IPS DF 4.7 (cell line): ENCODE measurements around the gene ZNF273.
"Not testable (repeated sequence)": the region's sequence is repeated elsewhere in the genome, so short reads cannot be mapped to it uniquely, and the experiment has no call there.

ENCODE experiments used
- DNase-seq: peaks from one replicate; pipeline ENCODE4 v3.0.0-alpha.2; 2013; ENCODE audit warnings: low spot score; ENCODE audit errors: extremely low read depth

ZNF273 gene

DNA sequence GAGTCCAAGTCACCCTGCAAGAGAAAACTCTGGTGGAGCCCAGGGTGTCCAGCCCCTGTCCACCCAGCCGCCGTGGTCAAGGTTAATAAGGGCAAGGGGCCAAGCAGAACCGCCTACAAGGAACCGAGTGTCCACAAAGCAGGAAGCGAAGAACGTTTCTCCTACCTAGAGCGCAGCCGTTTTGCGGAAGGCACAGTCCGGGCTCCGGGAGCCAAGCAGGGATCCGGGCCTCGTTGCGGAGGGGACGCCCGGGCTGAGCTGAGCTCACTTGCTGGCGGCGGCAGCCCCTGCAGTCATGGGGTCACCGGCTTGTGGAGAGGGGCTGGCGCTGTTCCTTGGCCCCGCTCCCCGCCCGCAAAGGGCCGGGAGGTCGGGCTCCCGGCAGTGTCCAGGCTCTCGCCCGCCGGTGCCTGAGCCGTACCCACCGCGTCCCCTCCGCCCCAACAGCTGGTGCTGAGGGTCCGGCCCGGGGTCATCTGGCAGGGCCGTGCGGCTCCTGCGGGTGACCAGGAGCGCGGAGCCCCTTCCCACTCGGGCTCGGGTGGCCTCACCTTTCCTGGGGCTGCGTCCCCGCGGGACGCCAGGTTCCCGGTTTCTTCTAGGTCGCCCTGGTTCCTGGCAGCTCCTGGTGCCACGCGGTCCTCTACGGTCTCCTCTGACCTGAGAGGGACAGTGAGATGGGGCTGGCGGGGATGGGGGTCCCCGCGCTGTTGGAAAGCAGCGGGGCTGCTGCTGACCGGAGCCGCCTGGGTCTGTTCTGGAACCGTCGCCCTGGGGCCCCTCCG lies 14.0 kb upstream of the ZNF273 start:
- no peak for DNase-seq

DNA sequence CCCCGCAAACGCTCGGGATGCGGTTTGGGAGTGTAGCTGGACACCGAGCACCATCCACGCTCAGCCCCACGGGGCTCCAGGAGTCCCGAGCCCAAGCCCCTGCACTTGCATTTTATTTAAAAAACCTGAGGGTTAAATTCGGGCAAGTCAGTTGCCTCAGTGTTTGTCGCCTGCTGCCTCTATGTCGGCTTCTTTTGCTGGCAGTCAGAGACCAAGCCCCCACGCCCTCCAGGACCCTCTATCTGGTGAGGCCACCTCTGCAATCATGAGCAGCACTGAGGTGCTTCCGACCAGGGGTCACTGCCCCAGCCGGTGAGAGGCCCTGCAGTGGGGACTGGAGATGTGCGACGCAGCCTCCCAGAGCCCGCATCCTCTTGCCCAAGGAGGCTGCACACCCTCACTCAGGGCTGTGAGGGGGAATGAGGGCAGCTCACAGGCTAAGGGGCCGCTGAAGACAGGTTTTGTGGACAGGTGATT lies 13.3 kb upstream of the ZNF273 start:
- DNase-seq = no peak

DNA sequence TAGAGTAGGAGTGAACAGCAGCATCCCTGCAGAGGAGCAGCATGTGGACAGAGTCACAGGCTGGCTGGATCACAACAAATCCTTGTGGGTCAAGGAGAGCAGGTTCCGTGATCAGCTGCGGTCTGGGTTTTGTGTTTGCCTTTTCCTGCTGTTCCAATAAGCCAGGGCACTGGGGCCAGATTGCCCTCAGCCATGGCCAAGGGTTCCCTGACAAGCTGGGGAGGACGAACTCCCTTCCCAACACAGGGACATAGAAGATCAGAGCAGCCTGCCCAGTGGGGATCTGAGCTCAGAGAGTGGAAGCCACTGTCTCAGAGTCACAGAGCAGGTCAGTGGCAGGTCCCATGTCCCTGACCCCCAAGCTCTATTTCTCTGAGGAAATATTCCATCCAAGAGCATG lies 12.8 kb upstream of the ZNF273 start:
- not testable (repeated sequence) for DNase-seq

DNA sequence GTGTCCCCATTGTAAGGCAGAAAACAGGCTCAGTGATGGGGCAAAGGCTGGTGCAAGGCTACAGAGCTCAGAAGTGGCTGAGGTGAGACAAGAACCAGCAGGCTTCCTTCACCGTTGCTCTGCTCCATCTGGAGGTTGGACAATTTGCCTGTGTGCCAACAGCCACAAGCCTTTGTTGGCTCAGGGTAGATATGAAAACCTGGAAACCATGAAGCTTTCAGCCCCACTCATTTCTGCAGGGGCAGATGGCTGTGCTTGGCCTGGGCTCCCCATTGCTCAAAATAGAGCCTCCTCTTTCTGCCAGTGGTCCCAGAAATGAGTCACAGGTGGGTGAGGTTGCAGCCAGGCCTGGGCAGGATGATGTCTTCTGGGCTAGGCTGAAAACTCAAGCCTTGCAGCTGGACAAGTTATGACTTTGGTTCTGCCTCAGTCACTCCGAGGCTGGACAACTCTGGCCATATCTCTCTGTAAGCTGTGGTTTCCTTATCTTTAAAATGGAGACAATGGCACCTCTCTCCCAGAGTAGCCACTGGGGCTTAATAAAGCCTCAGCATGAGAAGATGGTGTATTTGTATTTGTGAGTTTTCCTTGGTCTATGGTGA lies 12.2 kb upstream of the ZNF273 start:
- no peak for DNase-seq

DNA sequence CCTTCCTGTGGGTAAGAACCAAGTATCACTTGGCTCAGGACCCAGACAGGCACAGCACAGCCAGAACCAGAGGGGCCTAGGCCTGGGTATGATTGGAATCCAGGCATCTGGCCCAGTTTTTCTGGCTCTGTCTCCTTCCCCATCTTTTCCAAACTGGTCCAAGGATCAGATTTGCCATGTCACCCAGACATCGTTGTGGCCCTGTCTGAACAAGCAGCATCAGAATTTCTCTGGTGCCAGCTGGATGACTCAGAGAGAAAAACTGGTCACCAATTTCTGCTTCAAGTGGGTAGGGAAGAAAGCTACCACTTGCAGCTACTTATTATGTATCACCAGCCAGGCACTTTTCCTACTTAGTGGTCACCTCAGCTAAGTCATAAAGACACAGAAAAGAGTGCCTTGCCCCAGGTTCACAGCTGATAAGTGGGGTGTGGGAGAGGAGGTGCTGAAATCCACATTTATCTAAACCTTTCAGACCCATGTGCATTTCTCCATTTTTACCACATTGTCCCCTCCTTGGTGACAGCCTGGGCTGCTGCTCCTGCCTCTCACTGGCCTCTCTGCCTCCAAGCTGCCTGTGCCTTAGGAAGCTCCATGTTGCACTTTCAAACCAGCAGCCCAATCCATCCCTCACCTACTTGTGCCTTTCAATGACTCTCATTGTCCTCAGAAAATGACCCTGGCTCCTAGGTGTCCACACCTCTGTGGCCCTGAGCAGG lies 11.6 kb upstream of the ZNF273 start:
- not testable (repeated sequence) for DNase-seq

DNA sequence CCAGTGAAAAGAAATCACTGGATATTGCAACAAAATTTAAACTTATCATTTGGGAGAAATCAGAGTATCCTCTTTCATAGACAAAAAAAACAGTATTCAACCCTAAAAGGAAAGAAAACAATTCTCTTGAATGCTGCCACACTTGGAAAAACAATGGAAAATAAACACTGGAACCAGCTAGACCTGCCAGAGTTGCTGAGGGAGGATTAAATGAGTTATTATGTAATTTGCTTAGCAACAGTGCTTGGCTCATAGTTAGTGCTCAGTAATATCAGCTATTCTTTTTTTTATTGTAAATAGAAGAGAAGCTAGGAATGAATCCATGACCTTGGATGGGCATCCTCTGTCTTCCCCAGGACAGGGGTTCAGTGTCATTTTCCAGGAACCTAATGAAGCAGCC lies 11.0 kb upstream of the ZNF273 start:
- no peak for DNase-seq

DNA sequence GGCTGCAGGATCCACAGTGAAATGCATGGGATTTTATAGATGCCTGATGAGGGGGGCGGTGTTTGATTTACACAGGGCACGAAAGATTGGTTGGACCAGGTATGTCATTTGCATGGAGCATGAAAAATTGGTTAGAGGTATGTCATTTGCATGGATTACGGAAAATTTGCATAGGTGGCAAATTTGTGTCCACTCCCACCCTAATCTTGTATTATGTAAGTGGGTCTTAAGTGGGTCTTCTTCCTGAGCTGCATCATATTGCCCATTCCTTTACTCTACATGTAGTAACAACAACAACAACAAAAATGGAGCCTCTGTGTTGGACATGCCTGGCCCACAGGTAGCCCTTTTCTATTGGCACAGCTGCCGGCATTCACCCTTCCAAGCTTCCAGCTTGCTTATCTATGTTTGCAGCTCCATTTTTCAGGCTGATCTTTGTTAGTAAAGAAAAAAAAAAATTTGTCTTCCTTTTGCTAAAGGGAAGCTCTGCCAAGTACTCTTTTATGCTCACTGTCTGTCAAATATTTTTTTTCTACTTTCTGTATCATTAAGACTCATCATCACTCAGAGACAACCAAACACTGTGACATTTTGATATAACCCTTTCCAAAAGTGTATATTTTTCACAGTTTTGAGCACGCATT lies 10.3 kb upstream of the ZNF273 start:
- DNase-seq = no peak

DNA sequence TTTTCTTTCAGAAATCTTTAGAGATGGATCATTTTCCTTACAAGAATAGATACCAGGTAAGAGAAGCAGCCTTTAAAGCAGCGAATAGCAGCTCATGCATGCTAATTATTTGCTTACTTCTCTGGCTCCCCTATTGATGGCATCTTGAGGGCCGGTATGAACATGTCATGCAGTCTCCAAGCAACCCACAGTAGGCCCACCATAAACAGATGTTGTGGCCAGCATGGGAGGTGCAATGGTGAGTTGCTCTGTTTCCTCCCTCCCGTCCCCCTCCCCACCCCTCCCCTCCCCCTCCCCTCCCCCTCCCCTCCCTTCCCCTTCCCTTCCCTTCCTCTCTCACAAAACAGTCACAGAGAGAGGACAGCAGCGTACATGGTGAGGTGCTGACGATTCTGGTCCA lies 9.7 kb upstream of the ZNF273 start:
- DNase-seq = no peak

DNA sequence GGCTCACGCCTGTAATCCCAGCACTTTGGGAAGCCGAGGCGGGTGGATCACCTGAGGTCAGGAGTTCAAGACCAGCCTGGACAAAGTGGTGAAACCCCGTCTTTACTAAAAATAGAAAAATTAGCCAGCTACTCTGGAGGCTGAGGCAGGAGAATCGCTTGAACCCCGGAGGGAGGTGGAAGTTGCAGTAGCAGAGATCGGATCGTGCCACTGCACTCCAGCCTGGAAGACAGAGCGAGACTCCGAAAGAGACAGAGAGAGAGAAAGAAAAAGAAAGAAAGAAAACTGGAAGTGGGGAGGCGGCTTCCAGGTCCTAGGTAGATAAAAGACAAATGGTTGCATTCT lies 640 bp upstream of the ZNF273 start:
- not testable (repeated sequence) for DNase-seq

DNA sequence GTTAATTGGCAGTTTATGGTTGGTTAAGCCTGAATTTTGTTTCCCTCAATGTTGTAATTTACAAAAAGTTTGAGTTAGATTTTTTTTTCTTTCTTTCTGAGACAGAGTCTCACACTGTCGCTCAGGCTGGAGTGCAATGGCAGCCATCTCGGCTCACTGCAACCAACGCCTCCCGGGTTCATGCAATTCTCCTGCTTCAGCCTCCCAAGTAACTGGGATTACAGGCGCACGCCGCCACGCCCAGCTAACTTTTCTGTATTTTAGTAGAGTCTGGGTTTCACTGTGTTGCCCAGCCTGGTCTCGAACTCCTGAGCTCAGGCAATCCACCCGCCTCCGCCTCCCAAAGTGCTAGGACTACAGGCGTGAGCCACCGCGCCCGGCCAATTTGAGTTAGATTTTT lies 935 bp downstream of the ZNF273 start:
- DNase-seq = no peak

DNA sequence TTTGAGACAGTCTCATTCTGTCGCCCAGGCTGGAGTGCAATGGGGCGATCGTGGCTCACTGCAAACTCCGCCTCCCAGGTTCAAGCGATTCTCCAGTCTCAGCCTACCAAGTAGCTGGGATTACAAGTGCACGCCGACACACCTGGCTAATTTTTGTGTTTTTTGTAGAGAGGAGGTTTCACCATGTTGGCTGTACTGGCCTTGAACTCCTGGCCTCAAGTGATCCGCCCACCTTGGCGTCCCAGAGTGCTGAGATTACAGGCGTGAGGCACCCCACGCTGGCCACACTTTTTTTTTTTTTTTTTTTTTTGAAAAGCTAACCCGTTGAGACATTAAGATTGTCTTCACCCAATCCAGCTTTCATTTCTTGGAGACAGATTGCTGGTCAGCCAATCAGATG lies 2.1 kb downstream of the ZNF273 start:
- no peak for DNase-seq

DNA sequence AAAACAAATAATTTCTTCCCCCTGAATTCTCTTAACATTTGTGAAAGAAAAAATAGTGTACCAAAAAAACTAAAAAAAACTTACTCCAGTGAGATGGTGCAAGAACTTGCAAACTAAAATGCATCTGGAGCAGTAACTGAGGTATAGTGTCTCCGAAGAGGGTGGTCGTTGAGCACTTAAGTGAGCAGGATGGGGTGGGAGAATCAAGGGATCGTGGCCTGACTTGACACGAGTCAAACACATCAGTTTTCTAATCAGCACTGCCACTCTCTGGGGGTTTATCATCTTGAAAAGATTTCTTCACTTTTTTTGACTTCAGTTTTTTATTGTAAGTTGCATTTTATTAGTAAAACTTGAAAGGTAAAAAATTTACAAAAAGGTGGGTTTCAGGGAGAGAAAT lies 2.5 kb downstream of the ZNF273 start:
- DNase-seq = no peak

DNA sequence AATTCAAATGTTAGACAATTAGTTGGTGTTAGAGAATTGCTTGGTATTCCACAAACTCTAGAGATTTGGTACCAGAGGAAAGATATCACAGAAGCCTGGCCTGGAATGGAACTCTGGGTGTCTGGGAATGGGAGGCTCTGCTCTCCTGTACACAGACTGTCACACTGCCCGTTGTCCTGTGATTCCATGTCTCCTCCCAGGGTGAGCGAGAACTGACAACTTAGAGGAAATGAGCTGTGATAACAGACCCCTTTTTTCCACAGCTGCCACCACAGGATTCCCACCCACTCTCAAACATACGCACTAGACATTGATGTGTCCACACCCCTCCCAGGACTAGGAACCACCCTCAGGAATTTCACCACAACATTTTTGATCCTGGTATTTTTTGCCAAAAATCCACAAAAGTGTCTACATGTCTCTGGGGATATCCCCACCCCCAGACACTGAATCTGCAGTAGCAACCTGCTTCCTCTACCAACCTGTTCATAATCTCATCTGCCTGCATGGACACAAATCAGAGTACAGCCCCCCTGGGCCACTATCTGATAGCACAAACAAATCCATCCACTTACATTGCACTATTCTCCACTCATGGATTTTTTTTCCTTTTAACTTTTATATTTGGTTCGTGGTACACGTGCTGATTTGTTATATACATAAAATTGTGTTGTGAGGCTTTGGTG lies 4.7 kb downstream of the ZNF273 start:
- DNase-seq = no peak

DNA sequence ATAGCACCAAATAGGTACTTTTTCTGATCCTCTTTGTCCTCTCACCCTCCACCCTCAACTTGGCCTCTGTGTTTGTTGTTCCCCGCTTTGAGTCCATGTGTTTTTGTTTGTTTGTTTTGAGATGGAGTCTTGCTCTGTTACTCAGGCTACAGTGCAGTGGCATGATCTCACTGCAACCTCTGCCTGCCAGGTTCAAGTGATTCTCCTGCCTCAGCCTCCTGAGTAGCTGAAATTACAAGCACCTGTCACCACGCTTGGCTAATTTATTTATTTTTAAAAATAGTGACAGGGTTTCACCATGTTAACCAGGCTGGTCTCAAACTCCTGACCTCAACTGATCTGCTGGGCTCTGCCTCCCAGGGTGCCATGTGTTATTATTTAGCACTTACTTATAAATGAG lies 5.3 kb downstream of the ZNF273 start:
- no peak for DNase-seq

DNA sequence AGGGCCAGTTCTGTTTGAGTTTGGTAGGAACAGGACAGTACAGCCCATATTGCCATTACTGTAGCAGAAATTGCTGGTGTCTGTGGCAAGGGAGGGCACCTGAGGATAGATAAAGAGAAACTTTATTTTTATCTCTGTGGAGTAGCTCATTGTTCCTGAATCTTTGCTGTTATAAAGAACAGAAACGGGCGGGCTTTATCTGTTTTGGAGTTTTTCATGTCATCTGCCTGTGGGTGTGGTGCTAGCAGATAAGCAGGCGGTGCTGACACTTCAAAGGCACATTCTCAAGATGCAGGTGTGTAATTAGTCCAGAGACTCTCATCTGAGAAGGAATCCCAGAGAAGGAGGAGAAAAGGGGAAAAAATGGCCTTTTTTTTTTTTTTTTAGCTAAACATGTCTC lies 11.5 kb downstream of the ZNF273 start:
- DNase-seq = no peak

DNA sequence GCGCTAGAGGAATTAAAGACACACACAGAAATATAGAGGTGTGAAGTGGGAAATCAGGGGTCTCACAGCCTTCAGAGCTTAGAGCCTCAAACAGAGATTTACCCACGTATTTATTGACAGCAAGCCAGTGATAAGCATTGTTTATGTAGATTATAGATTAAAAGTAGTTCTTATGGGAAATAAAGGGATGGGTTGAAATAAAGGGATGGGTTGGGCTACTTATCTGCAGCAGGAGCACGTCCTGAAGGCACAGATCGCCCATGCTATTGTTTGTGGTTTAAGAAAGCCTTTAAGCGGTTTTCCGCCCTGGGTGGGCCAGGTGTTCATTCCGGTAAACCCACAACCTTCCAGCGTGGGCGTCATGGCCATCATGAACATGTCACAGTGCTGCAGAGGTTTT lies 12.2 kb downstream of the ZNF273 start:
- not testable (repeated sequence) for DNase-seq

DNA sequence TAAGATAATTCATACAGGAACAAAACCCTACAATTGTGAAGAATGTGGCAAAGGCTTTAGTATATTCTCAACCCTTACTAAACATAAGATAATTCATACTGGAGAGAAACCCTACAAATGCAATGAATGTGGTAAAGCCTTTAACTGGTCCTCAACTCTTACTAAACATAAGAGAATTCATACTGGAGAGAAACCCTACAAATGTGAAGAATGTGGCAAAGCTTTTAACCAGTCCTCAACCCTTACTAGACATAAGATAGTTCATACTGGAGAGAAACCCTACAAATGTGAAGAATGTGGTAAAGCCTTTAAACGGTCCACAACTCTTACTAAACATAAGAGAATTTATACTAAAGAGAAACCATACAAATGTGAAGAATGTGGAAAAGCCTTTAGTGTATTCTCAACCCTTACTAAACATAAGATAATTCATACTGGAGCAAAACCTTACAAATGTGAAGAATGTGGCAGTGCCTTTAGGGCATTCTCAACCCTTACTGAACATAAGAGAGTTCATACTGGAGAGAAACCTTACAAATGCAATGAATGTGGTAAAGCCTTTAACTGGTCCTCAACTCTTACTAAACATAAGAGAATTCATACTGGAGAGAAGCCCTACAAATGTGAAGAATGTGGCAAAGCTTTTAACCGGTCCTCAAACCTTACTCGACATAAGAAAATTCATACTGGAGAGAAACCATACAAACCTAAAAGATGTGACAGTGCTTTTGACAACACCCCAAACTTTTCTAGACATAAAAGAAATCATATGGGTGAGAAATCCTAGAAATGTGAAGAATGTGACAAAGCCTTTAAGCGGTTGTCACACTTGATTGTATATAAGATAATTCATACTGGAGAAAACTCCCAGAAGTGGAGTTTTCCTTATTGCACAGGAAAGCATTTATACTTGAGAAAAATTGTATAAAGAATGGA lies 25.4 kb downstream of the ZNF273 start:
- DNase-seq = not testable (repeated sequence)

DNA sequence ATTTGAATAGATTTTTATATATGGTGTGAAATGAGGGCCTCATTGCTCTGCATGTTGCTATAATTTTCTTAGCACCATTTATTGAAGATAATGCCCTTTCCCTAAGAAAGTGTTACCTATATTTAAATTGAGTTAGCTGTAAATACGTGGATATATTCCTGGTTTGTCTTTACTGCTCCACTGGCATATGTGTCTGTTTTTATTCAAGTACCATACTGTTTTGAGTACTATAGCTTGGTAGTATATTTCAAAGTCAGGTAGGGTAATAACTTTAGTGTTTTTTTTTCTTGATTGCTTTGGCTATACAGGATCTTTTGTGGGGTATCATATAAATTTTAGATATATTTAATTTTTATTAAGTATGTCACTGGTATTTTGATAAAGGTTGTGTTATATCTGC lies 31.4 kb downstream of the ZNF273 start:
- DNase-seq = no peak

DNA sequence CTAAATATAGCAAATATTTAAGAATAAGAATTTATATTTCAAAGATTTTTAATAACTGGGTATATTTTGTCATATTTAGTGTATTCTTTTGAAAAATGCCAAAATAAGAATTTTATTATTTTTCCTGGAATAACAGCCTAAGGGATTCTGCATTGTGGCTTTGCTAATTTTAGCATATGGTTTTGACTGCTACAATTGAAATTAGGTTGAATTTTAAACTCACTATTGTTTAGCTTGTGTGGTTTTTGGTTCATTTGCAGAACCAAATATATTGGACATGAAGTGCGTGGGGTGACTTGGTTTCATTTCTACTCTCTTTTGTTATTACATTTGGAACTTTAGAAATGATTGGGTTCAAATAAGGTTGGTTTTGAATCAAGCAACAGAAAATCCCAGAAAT lies 35.5 kb downstream of the ZNF273 start:
- DNase-seq = no peak

DNA sequence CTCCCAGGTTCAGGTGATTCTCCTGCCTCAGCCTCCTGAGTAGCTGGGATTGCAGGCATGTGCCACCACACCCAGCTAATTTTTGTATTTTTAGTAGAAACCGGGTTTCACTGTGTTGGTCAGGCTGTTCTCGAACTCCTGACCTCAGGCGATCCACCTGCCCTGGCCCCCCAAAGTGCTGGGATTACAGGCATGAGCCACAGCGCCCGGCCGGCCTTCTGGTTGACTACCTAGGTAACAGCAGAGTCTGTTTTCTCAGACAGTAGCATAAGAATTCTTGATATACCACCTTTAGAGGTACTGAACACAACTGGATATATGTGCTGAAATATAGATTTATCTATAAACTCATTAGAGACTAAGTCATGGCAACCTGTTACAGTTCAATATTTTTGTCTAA lies 36.9 kb downstream of the ZNF273 start:
- not testable (repeated sequence) for DNase-seq
